Measurements from ENCODE around the gene MORN1. TPM values are rescaled to one million over a fixed set of nuclear protein-coding genes. Genes with fewer than 3 reads are reported as not detected.

MORN1 gene
- polyA plus RNA-seq, 3 donors = 13.8 to 19.9 (median 17.9) TPM

- DNase-seq = no peak
These were observed 3.1 kb downstream of the MORN1 start for GRCh38 chr1:2388004-2388913.

GRCh38 chr1:2386636-2387611, 4.4 kb downstream of the MORN1 start:
- DNase-seq = no peak

DNA sequence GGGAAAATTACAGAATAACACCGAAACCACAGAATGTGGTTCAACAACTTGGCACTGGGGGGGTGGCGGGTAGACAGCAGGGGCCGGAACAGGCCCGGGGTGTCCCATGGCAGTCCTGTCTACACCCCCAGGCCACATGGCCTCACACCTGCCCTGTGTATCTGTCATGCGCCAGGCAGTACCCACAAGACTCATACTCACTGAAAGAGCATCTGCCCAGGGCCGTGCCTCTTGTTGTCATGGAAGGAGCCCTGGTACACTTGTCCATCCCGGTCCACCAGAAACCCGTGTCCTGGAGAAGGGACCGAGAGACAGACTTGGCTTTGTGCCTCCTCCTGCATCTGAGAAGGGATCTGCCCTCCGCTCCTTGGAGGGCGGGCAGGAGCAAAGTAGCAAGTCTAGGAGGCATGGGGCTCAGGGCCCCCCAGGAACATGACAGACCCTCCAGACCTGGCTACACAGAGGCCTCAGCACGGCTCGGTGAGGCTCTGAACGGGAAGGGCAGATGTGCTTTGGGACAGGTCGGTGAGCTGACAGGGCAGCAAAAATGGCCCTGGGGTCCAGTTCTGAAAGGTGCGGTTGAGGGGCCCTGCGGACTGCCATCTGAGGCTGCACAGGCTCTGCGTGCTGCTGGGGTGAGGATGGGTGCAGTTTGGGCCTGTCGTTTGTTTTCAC, 5.6 kb downstream of the MORN1 start:
- DNase-seq = no peak

GRCh38 chr1:2384941-2385481, 6.3 kb downstream of the MORN1 start:
- DNase-seq = no peak

DNA sequence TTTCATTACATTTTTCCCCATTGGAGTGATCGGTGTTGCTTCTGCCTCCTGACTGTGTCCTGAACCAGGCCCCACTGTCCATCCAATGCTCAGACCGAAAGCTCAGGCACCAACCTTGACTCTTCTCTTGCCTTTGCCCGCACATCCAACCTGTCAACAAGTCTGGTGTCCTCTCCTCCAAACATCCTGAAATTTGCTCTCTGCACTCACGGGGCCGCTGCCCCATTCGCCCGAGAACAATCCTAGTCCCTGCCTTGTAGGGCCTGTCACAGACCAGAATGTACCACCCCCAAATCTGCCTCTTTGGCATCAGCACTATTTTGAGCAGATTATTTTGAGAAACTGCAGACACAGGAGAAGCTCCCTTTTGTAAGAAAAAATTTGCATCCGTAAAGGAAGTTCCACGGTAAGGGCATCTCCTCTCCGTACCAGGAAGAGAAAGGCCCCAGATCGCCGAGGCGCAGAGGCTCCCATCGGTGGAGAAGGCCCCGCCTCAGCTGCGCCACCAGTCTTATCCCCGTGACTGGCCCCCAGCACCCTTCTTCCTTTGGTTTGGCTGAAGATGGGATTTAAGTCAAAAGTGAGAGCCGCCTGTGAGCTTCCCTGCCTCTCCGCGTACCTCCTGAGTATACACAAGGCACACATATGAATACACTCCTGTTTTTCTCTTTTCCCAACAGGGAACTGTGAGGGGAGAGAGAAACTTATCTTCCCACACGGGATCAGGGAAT, 7.1 kb downstream of the MORN1 start:
- no peak for DNase-seq

- DNase-seq = no peak
These were observed 7.8 kb downstream of the MORN1 start for GRCh38 chr1:2383576-2383975.

DNA sequence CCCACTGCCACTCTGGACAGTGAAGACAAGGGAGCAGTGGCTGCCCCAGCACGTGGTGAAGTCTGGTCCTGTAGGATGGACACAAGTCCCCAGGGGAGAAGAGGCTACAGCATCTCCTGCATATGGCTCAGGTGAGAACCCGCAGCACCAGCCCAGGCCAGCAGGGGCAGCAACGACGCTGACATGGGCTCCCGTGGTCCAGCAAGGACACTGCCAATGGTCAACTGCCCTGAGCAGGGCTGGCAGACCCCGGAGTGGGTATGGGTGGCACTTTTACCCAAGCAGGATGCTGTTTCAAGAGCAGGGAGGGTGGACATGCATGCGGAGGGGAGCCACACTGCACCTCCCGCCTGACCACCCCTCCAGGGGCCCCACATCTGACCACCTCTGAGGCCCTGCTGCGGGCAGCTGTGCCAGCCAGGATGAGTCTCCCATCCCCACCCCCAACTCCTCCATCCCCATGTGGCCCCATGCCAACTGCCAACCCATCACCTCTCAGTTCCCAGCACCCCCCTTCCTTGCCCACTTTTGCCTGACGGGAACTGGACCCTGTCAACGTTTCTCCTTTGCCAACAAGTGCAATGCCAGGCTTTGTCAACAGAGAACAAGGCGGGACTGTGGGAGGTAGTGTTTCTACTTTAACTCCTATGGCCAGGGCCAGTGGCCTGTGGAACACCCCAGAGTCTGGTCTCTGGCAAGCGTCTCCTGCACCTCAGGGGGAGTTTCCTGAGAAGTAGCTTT, 8.6 kb downstream of the MORN1 start:
- no peak for DNase-seq

- peak; percentile 70 for DNase-seq
These were observed 9.4 kb downstream of the MORN1 start for GRCh38 chr1:2381741-2382620.

GRCh38 chr1:2380816-2381591, 10.3 kb downstream of the MORN1 start:
- DNase-seq = no peak

DNA sequence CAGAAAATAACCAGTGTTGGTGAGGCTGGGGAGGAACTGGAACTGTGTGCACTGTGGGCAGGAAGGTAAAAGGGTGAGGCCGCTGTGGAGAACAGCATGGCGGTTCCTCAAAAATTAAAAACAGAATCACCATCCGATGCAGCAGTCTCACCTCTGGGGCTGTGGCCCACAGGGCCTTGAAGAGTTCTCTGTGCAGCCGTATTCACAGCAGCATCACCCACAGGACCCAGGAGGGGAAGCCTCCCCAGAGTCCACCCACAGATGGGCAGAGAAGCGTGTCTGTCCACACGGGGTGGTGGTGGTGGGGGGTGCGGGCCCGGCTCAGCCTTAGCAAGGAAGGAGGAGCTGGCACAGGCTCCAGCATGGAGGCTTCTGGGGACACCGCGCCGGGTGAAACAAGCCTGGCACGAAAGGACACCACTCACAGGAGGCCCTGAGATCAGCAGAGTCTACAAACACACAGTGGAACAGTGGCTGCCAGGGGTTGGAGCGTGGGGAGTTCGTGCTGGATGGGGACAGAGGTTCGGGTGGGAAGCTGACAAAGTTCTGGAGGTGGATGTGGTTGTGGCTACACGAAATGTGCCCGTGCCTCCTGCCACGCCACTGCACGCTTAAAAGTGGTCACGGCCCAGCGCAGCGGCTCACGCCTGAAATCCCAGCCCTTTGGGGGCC, 11.5 kb downstream of the MORN1 start:
- no peak for DNase-seq

GRCh38 chr1:2378956-2379732, 12.2 kb downstream of the MORN1 start:
- no peak for DNase-seq

- DNase-seq = no peak
These were observed 12.9 kb downstream of the MORN1 start for GRCh38 chr1:2378441-2378851.

GRCh38 chr1:2377751-2378440, 13.5 kb downstream of the MORN1 start:
- no peak for DNase-seq

DNA sequence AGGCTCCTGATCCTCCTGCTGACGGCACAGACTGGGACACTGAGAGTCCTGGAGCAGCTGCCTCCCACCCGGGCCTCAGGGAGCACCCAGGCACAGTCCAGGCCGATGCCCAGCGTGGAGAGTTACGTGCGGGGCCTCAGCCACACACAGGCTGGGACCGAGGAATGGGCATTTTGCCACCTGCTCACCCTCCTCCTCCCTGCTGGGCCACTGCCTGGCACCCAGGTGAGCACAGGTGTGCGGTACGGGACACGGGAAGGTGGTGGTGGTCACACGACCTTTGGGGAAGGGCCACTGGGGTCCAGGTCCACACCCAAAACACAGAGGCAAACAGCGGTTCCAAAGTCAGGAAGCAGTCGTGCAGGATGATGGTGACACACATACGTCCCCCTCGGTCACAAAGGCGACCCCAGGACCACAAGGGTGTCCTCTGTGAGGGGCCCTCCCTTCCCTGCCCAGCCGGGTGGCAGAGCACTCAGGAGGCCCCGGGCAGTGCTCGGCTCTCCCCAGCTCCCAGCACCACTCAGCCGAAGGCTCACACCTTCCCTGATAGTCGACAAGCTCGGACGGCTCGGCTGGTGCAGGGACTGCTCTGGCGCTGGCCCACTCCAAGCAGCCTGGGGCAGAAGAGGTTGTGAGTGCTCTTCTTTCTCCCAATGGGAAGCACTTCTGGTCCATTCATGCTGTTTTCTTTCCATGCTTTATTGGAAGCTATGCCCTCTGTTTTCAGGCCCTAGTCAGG, 14.3 kb downstream of the MORN1 start:
- no peak for DNase-seq

DNA sequence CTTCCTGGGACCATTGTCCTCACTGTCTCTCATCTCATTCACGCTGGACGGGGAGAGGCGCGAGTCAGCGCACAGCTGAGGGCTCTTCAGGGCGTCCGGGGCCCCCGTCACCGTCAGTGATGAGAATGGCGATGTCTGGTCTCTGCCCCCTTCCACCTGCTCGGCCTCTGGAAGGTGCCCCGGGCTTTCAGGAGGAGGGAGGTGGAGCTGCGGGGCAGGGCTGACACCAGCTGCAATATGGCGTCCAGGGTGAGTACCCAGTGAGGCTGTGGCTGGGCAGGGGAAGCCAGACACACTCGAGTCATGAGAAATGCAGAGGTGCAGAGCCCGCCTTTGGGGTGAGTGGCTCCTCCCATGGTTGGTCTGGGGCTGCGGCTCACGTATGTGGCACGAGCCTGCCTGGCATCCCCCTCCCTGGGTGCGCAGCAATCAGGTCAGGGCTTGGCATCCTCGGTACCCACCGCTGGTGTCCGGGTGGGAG, 15.1 kb downstream of the MORN1 start:
- no peak for DNase-seq

- no peak for DNase-seq
These were observed 15.5 kb downstream of the MORN1 start for GRCh38 chr1:2375923-2376260.

Data from renal pelvis (tissue), 4 donors.